Endodermal cell (in vitro differentiated cells): Measurements from ENCODE around the gene PRELP. TPM values are rescaled to one million over a fixed set of nuclear protein-coding genes. Genes with fewer than 3 reads are reported as not detected.

Experiments
- DNase-seq: peaks from one replicate; pipeline ENCODE4 v3.0.0-alpha.2; 2017
- H3K27ac ChIP-seq: 2 replicates; pipeline ENCODE4 v1.5.1; 2013; ENCODE audit warnings: mild to moderate bottlenecking, low read depth, low read length, moderate library complexity
- H3K27me3 ChIP-seq: 2 replicates; pipeline ENCODE4 v1.6.1; 2013; ENCODE audit warnings: mild to moderate bottlenecking, low read length, moderate library complexity; ENCODE audit not compliant: insufficient read depth, control insufficient read depth, poor library complexity, severe bottlenecking
- H3K36me3 ChIP-seq: 2 replicates; pipeline ENCODE4 v1.7.0; 2013; ENCODE audit warnings: mild to moderate bottlenecking, low read length, moderate library complexity; ENCODE audit not compliant: control insufficient read depth, insufficient read depth
- H3K4me1 ChIP-seq: one replicate; pipeline ENCODE4 v1.7.0; 2013; ENCODE audit warnings: low read length; ENCODE audit not compliant: control insufficient read depth, insufficient read depth
- H3K4me3 ChIP-seq: 2 replicates; pipeline ENCODE4 v1.5.1; 2013; ENCODE audit warnings: mild to moderate bottlenecking, low read length, moderate library complexity
- H3K9ac ChIP-seq: 2 replicates; pipeline ENCODE4 v1.6.1; 2013; ENCODE audit warnings: mild to moderate bottlenecking, low read length, moderate library complexity; ENCODE audit not compliant: poor library complexity, severe bottlenecking; ENCODE audit errors: extremely low read depth
- H3K9me3 ChIP-seq: 2 replicates; pipeline ENCODE4 v1.6.1; 2013; ENCODE audit warnings: mild to moderate bottlenecking, low read length, moderate library complexity; ENCODE audit not compliant: control insufficient read depth
- H3K27ac Mint-ChIP-seq: 2 replicates; pipeline ENCODE4 v1.8.0; 2020; ENCODE audit warnings: mixed read lengths
- H3K27me3 Mint-ChIP-seq: 2 replicates; pipeline ENCODE4 v1.8.0; 2021; ENCODE audit warnings: mild to moderate bottlenecking, mixed read lengths; ENCODE audit not compliant: insufficient read depth
- H3K36me3 Mint-ChIP-seq: 2 replicates; pipeline ENCODE4 v1.8.0; 2020; ENCODE audit warnings: low read depth, mixed read lengths
- H3K4me1 Mint-ChIP-seq: 2 replicates; pipeline ENCODE4 v1.8.0; 2020; ENCODE audit warnings: mixed read lengths
- H3K4me3 Mint-ChIP-seq: 2 replicates; pipeline ENCODE4 v1.8.0; 2020; ENCODE audit warnings: mild to moderate bottlenecking, moderate library complexity, mixed read lengths
- H3K9me3 Mint-ChIP-seq: 2 replicates; pipeline ENCODE4 v1.8.0; 2020; ENCODE audit warnings: mild to moderate bottlenecking, mixed read lengths
- WGBS, 2 experiments: methylation state at CpG; one replicate each; pipeline versions ENCODE4 v1.1.5 to v1.1.7; 2013; ENCODE audit warnings: missing lambda C conversion rate in 2 of 2, mixed read lengths in 1 of 2; ENCODE audit not compliant: insufficient coverage in 1 of 2, insufficient read length in 1 of 2; 5-methylcytosine and 5-hydroxymethylcytosine counted together
- total RNA-seq, 2 donors: library from RNA; stranded (reverse); fragmentation: NEBNext Ultra II Directional in 1 of 2; extraction: Animal tissue kit (Norgen Biotek cat#: 25700) in 1 of 2; gene quantifications; 2 replicates in 1 of 2; 3 replicates in 1 of 2; pipeline ENCODE4 v1.2.1, GENCODE V29; 2021
- TF ChIP-seq, protein P1 (sequence below): fragments of 200-600 bp; sonication (generic); conservative IDR thresholded peaks from 2 replicates; pipeline ENCODE4 v1.5.0; 2021; ENCODE audit warnings: antibody characterized with exemption, mild to moderate bottlenecking

The PRELP gene
- total RNA-seq, 2 donors from 2014 or later = 0.66 to 3.9 TPM

DNA sequence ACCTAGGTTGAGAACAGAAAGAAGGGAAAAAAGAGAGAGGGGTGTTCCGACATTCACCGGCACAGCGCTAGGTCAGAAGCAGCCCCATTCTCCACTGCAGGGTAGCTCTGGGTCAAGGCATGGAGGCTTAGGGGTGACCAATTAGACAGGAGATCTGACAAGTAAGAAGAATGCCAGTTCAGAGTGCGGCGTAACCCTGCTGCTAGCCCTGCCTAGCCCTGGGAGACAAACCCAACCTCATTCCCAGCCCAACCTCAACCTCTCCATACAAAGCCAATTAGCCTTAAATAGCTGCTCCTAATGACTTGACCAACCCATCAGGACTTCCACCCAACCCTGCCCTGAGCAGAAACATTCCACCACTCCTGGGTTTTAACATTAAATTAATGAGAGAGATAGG, 3.4 kb downstream of the PRELP start:
- no peaks in the 10 kb centered on the region for H3K9me3 Mint-ChIP-seq
- H3K4me3 Mint-ChIP-seq = no peak overlapping the region
- Histone ChIP-seq H3K4me1 (peaks cover 6% of the 10 kb centered on the region), H3K9me3 (no peaks in the 10 kb centered on the region), H3K36me3 (no peaks in the 10 kb centered on the region), H3K9ac (no peak overlapping the region), H3K4me3 (no peak overlapping the region), H3K27me3 (no peaks in the 10 kb centered on the region), H3K27ac (no peak overlapping the region)
- DNase-seq = no peak
- 84 to 93% methylated on average over 3 to 5 of the region's 5 CpGs for WGBS, 2 experiments
- H3K4me1 Mint-ChIP-seq = peaks cover 32% of the 10 kb centered on the region
- H3K27me3 Mint-ChIP-seq = peaks cover 4% of the 10 kb centered on the region
- no peak overlapping the region for H3K27ac Mint-ChIP-seq
- TF ChIP-seq, protein P1, sequence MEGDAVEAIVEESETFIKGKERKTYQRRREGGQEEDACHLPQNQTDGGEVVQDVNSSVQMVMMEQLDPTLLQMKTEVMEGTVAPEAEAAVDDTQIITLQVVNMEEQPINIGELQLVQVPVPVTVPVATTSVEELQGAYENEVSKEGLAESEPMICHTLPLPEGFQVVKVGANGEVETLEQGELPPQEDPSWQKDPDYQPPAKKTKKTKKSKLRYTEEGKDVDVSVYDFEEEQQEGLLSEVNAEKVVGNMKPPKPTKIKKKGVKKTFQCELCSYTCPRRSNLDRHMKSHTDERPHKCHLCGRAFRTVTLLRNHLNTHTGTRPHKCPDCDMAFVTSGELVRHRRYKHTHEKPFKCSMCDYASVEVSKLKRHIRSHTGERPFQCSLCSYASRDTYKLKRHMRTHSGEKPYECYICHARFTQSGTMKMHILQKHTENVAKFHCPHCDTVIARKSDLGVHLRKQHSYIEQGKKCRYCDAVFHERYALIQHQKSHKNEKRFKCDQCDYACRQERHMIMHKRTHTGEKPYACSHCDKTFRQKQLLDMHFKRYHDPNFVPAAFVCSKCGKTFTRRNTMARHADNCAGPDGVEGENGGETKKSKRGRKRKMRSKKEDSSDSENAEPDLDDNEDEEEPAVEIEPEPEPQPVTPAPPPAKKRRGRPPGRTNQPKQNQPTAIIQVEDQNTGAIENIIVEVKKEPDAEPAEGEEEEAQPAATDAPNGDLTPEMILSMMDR = no peak
- H3K36me3 Mint-ChIP-seq = no peaks in the 10 kb centered on the region

DNA sequence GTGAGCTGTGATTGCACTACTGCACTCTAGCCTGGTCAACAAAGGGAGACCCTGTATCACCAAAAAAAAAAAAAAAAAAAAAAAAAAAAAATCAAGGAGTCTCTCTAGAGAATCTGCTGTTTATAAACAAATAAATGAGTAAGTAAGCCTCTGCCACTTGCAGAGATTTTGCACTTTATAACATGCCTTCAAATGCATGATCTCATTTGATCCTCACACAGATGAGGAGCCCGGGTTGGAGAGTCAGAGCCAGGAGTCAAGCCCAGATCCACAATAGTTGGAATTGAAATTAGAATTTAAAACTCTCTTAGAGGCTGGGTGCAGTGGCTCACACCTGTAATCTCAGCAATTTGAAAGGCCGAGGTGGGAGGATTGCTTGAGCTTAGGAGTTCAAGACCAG, 4.0 kb downstream of the PRELP start:
- Histone ChIP-seq H3K9ac (no peak overlapping the region), H3K27me3 (no peaks in the 10 kb centered on the region), H3K27ac (no peak overlapping the region), H3K36me3 (no peaks in the 10 kb centered on the region), H3K4me1 (peaks cover 6% of the 10 kb centered on the region), H3K4me3 (no peak overlapping the region), H3K9me3 (no peaks in the 10 kb centered on the region)
- Mint-ChIP-seq H3K9me3 (no peaks in the 10 kb centered on the region), H3K27ac (no peak overlapping the region), H3K36me3 (no peaks in the 10 kb centered on the region), H3K27me3 (peaks cover 4% of the 10 kb centered on the region), H3K4me3 (no peak overlapping the region), H3K4me1 (peaks cover 32% of the 10 kb centered on the region)
- DNase-seq = no peak
- WGBS, 2 experiments = 90 to 100% methylated on average over 1 to 2 of the region's 2 CpGs
- TF ChIP-seq, protein P1 = no peak

DNA sequence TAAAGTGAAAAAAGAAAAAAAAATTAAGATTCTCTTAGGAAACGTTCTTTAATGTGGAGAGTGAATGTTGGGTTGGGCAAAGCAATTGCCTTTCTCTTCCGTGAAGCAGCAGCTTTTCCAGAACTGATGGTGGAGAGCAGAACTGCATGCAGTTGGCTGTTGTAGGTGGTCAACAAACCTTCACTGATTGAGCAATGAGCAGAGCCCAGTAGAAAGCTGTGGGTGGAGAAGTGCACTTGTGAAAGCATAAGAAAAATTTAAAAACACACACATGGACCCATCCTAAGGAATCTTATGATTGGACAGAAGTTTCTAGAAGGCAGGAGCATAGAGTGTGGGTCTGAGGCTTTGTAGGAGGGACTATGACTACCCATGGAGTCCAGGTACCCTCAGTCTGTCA, 4.5 kb downstream of the PRELP start:
- Histone ChIP-seq H3K27ac (no peak overlapping the region), H3K9ac (no peak overlapping the region), H3K4me3 (no peak overlapping the region), H3K9me3 (no peaks in the 10 kb centered on the region), H3K27me3 (no peaks in the 10 kb centered on the region), H3K36me3 (no peaks in the 10 kb centered on the region), H3K4me1 (peaks cover 6% of the 10 kb centered on the region)
- 87 to 100% methylated on average over 1 to 2 of the region's 2 CpGs for WGBS, 2 experiments
- Mint-ChIP-seq H3K27me3 (peaks cover 4% of the 10 kb centered on the region), H3K4me3 (no peak overlapping the region), H3K9me3 (no peaks in the 10 kb centered on the region), H3K4me1 (peaks cover 27% of the 10 kb centered on the region), H3K27ac (no peak overlapping the region), H3K36me3 (no peaks in the 10 kb centered on the region)
- TF ChIP-seq, protein P1 = peak; percentile 23
- DNase-seq = no peak
